IMR-90 (cell line): Measurements from ENCODE around the gene DCP2.

ENCODE experiments used
- CTCF ChIP-seq: conservative IDR thresholded peaks from 2 replicates; pipeline ENCODE4 v1.5.1; 2012; ENCODE audit warnings: mild to moderate bottlenecking, low read depth, low read length, improper control_type of control experiment
- ELK1 ChIP-seq: fragments of 150-350 bp; IDR thresholded peaks from 2 replicates; pipeline ENCODE4 v1.6.1; 2016; ENCODE audit warnings: low read depth, mild to moderate bottlenecking, low read length, moderate library complexity, borderline replicate concordance
- MAFK ChIP-seq: IDR thresholded peaks from 2 replicates; pipeline ENCODE4 v1.6.1; 2012; ENCODE audit warnings: low read depth, low read length, improper control_type of control experiment
- MXI1 ChIP-seq: IDR thresholded peaks from 2 replicates; pipeline ENCODE4 v1.6.1; 2012; ENCODE audit warnings: low read depth, mild to moderate bottlenecking, low read length, moderate library complexity, borderline replicate concordance
- POLR2A ChIP-seq: IDR thresholded peaks from 2 replicates; pipeline ENCODE4 v1.6.1; 2012; ENCODE audit warnings: mild to moderate bottlenecking, low read depth, low read length
- RAD21 ChIP-seq: IDR thresholded peaks from 2 replicates; pipeline ENCODE4 v1.6.1; 2012; ENCODE audit warnings: low read length, improper control_type of control experiment
- RFX5 ChIP-seq: IDR thresholded peaks from 2 replicates; pipeline ENCODE4 v1.8.0; 2012; ENCODE audit warnings: low read depth, mild to moderate bottlenecking, low read length, moderate library complexity
- USF2 ChIP-seq: fragments of 150-350 bp; IDR thresholded peaks from 2 replicates; pipeline ENCODE4 v1.6.1; 2017; ENCODE audit warnings: mild to moderate bottlenecking, antibody characterized with exemption, low read length, low read depth

- TF ChIP-seq MAFK = no peak
- 0 out of 2 replicates have a peak, but pooled peaks have one; percentile 3 for TF ChIP-seq CTCF
- TF ChIP-seq POLR2A = no peak
- peak; percentile 70 for TF ChIP-seq USF2
- TF ChIP-seq ELK1 = no peak
- peak; percentile 97 for TF ChIP-seq MXI1
- TF ChIP-seq RAD21 = peak; percentile 32; the same call in 1 of the 2 replicates
- TF ChIP-seq RFX5 = no peak
Observed at GRCh38 chr5:113067635-113068344, 91.2 kb downstream of the DCP2 start.
